ENCODE data around the gene CAMTA1. TPM values are rescaled to one million over a fixed set of nuclear protein-coding genes. Genes with fewer than 3 reads are reported as not detected.

Gene CAMTA1
- total RNA-seq, 1 experiment from 2014 or later = 82.2 TPM

- H3K4me1 ChIP-seq (ENCODE audit: control insufficient read depth, insufficient read depth, low read length) = no peaks in the 10 kb centered on the region
- TF ChIP-seq SIN3A (IDR thresholded peaks at IDR 0.05; ENCODE audit: borderline replicate concordance, insufficient read depth, low read depth, low read length) (no peak), TCF7L2 (IDR thresholded peaks at IDR 0.05; ENCODE audit: low read depth, low read length) (no peak), CTCF (IDR thresholded peaks at IDR 0.05) (no peak), REST (IDR thresholded peaks at IDR 0.05; ENCODE audit: insufficient read depth in 1 of 2, low read depth in 2 of 2, low read length in 1 of 2) (no peak), POLR2AphosphoS5 (IDR thresholded peaks at IDR 0.05; ENCODE audit: low read depth, low read length) (no peak)
- no peak overlapping the region for H3K27ac ChIP-seq (ENCODE audit: low read length)
- no peaks in the 10 kb centered on the region for H3K36me3 ChIP-seq (ENCODE audit: control insufficient read depth, insufficient read depth, low read length)
- DNase-seq (ENCODE audit: low read depth, low spot score) = no peak
- in situ Hi-C loops (cut with HindIII; ENCODE audit: low pct_unique_long_range_greater_than_20kb, low sequenced_read_pairs) (no loop called here), intact Hi-C loops (cut with micrococcal nuclease; ENCODE audit: unreplicated experiment) (no loop called here)
- ChIA-PET CTCF (no interaction called here), POLR2A (no interaction called here)
- no peak overlapping the region for H3K4me3 ChIP-seq (ENCODE audit: low read depth in 2 of 2, low read length in 2 of 2)
- no peaks in the 10 kb centered on the region for H3K9me3 ChIP-seq (ENCODE audit: control insufficient read depth, insufficient read depth, low read depth, low read length)
- H3K27me3 ChIP-seq (ENCODE audit: control insufficient read depth, insufficient read depth, low read length) = no peaks in the 10 kb centered on the region
- no TSS peak for BruUV-seq (replicated peaks)
- no peak for ATAC-seq
Observed at GRCh38 chr1:7233646-7234470, 448.6 kb downstream of the CAMTA1 start.

- Histone ChIP-seq H3K4me1 (ENCODE audit: control insufficient read depth, insufficient read depth, low read length) (no peaks in the 10 kb centered on the region), H3K27me3 (ENCODE audit: control insufficient read depth, insufficient read depth, low read length) (no peaks in the 10 kb centered on the region), H3K36me3 (ENCODE audit: control insufficient read depth, insufficient read depth, low read length) (no peaks in the 10 kb centered on the region), H3K9me3 (ENCODE audit: control insufficient read depth, insufficient read depth, low read depth, low read length) (no peaks in the 10 kb centered on the region), H3K4me3 (ENCODE audit: low read depth in 2 of 2, low read length in 2 of 2) (no peak overlapping the region), H3K27ac (ENCODE audit: low read length) (no peak overlapping the region)
- intact Hi-C loops (cut with micrococcal nuclease; ENCODE audit: unreplicated experiment) (no loop called here), in situ Hi-C loops (cut with HindIII; ENCODE audit: low pct_unique_long_range_greater_than_20kb, low sequenced_read_pairs) (no loop called here)
- ChIA-PET CTCF (no interaction called here), POLR2A (no interaction called here)
- DNase-seq (ENCODE audit: low read depth, low spot score) (no peak), ATAC-seq (no peak)
- TF ChIP-seq REST (IDR thresholded peaks at IDR 0.05; ENCODE audit: insufficient read depth in 1 of 2, low read depth in 2 of 2, low read length in 1 of 2) = no peak
- no peak for TF ChIP-seq POLR2AphosphoS5 (IDR thresholded peaks at IDR 0.05; ENCODE audit: low read depth, low read length)
- TF ChIP-seq TCF7L2 (IDR thresholded peaks at IDR 0.05; ENCODE audit: low read depth, low read length) = no peak
- no TSS peak for BruUV-seq (replicated peaks)
Observed at GRCh38 chr1:7234471-7234755, 449.2 kb downstream of the CAMTA1 start.
